H1 (cell line): ENCODE data around the gene CAPNS1. TPM values are rescaled to one million over a fixed set of nuclear protein-coding genes. Genes with fewer than 3 reads are reported as not detected.

Experiments
- CTCF ChIA-PET: fragments of 300-600 bp; sonication (Branson Sonifier 250); formaldehyde crosslinking; loops from one replicate; lab custom pipeline; 2021; ENCODE audit not compliant: partially characterized antibody; lab: Charles Lee
- POLR2A ChIA-PET: fragments of 300-600 bp; sonication (Branson Sonifier 250); formaldehyde crosslinking; loops from one replicate; lab custom pipeline; 2021; ENCODE audit warnings: inconsistent platforms; ENCODE audit not compliant: partially characterized antibody; lab: Charles Lee
- DNase-seq, 2 experiments: peaks; one replicate each; pipeline versions ENCODE4 v3.0.0 to v3.0.0-alpha.2; 2010 to 2022; ENCODE audit warnings: low spot score in 2 of 2, low read depth in 1 of 2, mixed read lengths in 1 of 2
- FAIRE-seq: peaks from 2 replicates; lab custom pipeline; 2011; peaks lifted over from hg19 to GRCh38; lab: Jason Lieb, UNC
- H2AFZ ChIP-seq: 2 replicates; pipeline ENCODE4 v1.8.1; 2012; ENCODE audit warnings: low read length, inconsistent platforms
- H2AK5ac ChIP-seq: 2 replicates; pipeline ENCODE4 v1.6.1; 2013; ENCODE audit warnings: low read depth, low read length
- H2BK120ac ChIP-seq: replicated peaks from 2 replicates; pipeline ENCODE3; 2013; ENCODE audit warnings: low read depth, low read length, inconsistent platforms
- H2BK12ac ChIP-seq: 2 replicates; pipeline ENCODE4 v1.6.1; 2013; ENCODE audit warnings: low read depth, low read length
- H2BK15ac ChIP-seq: 2 replicates; pipeline ENCODE4 v1.6.1; 2013; ENCODE audit warnings: low read length
- H2BK20ac ChIP-seq: 2 replicates; pipeline ENCODE4 v1.6.1; 2013; ENCODE audit warnings: low read length
- H2BK5ac ChIP-seq: 2 replicates; pipeline ENCODE4 v1.6.1; 2013; ENCODE audit warnings: low read depth, low read length
- H3K14ac ChIP-seq: 2 replicates; pipeline ENCODE4 v1.6.1; 2013; ENCODE audit warnings: inconsistent platforms; ENCODE audit not compliant: insufficient read length
- H3K18ac ChIP-seq: 2 replicates; pipeline ENCODE4 v1.6.1; 2013; ENCODE audit warnings: low read length; ENCODE audit errors: extremely low read depth
- H3K23ac ChIP-seq: 2 replicates; pipeline ENCODE4 v1.6.1; 2013; ENCODE audit warnings: inconsistent platforms; ENCODE audit not compliant: insufficient read length
- H3K23me2 ChIP-seq: 2 replicates; pipeline ENCODE4 v1.6.1; 2013; ENCODE audit warnings: low read depth, low read length
- H3K27ac ChIP-seq: 2 replicates; pipeline ENCODE4 v1.6.1; 2011; ENCODE audit warnings: low read depth, low read length, inconsistent platforms
- H3K27me3 ChIP-seq, 4 experiments: replicated peaks in 1 of 4; 1 replicate in 1 of 4; 2 replicates in 3 of 4; pipeline versions ENCODE4 v1.6.1 to v1.8.1; 2011 to 2013; ENCODE audit warnings: low read length in 3 of 4, mild to moderate bottlenecking in 3 of 4, inconsistent platforms in 2 of 4, mixed read lengths in 2 of 4, moderate library complexity in 1 of 4; ENCODE audit not compliant: control insufficient read depth in 3 of 4, insufficient read depth in 3 of 4; ENCODE audit errors: extremely low read depth in 1 of 4
- H3K36me3 ChIP-seq, 4 experiments: 2 replicates each; pipeline versions ENCODE4 v1.6.1 to v1.8.1; 2011 to 2013; ENCODE audit warnings: mild to moderate bottlenecking in 4 of 4, low read length in 3 of 4, moderate library complexity in 2 of 4, control low read depth in 1 of 4, inconsistent platforms in 1 of 4; ENCODE audit not compliant: insufficient read depth in 4 of 4, control insufficient read depth in 2 of 4
- H3K4ac ChIP-seq: replicated peaks from 2 replicates; pipeline ENCODE3; 2013; ENCODE audit warnings: low read length, low read depth, mixed read lengths, inconsistent platforms; ENCODE audit not compliant: insufficient read length
- H3K4me1 ChIP-seq, 4 experiments: replicated peaks in 1 of 4; 1 replicate in 1 of 4; 2 replicates in 3 of 4; pipeline versions ENCODE4 v1.6.1 to v1.8.1; 2011 to 2013; ENCODE audit warnings: low read length in 3 of 4, inconsistent platforms in 2 of 4, mixed read lengths in 1 of 4; ENCODE audit not compliant: insufficient read depth in 4 of 4, control insufficient read depth in 3 of 4
- H3K4me2 ChIP-seq, 2 experiments: 2 replicates each; pipeline versions ENCODE4 v1.6.1 to v1.8.1; 2011 to 2013; ENCODE audit warnings: low read depth in 2 of 2, low read length in 2 of 2, control low read depth in 1 of 2, inconsistent platforms in 1 of 2, mild to moderate bottlenecking in 1 of 2; ENCODE audit not compliant: insufficient read depth in 1 of 2
- H3K4me3 ChIP-seq, 4 experiments: fragments of 200-600, 300-600 bp in 1 of 4; sonication (generic), shearing (Covaris generic), sonication (Bioruptor Twin) in 1 of 4; 2 replicates each; pipeline versions ENCODE4 v1.5.1 to v1.8.1; 2011 to 2016; ENCODE audit warnings: low read length in 4 of 4, low read depth in 3 of 4, control low read depth in 2 of 4, inconsistent platforms in 2 of 4, mild to moderate bottlenecking in 2 of 4, mixed read lengths in 1 of 4, moderate library complexity in 1 of 4; ENCODE audit not compliant: insufficient read depth in 2 of 4; ENCODE audit errors: extremely low read depth in 1 of 4
- H3K56ac ChIP-seq: replicated peaks from 2 replicates; pipeline ENCODE3; 2013; ENCODE audit warnings: low read depth, mild to moderate bottlenecking, mixed read lengths, low read length, inconsistent platforms; ENCODE audit not compliant: insufficient read length
- H3K79me1 ChIP-seq: 2 replicates; pipeline ENCODE4 v1.6.1; 2013; ENCODE audit warnings: low read depth, low read length, control low read depth
- H3K79me2 ChIP-seq, 2 experiments: 2 replicates each; pipeline versions ENCODE4 v1.6.1 to v1.8.1; 2012 to 2013; ENCODE audit warnings: low read length in 2 of 2, mild to moderate bottlenecking in 2 of 2, inconsistent platforms in 1 of 2; ENCODE audit not compliant: insufficient read depth in 2 of 2, control insufficient read depth in 1 of 2
- H3K9ac ChIP-seq, 4 experiments: replicated peaks in 1 of 4; 1 replicate in 1 of 4; 2 replicates in 3 of 4; pipeline versions ENCODE4 v1.6.1 to v1.8.1; 2011 to 2013; ENCODE audit warnings: low read depth in 3 of 4, low read length in 3 of 4, control low read depth in 2 of 4, mild to moderate bottlenecking in 2 of 4, moderate library complexity in 2 of 4, inconsistent platforms in 1 of 4; ENCODE audit errors: extremely low read depth in 1 of 4
- H3K9me3 ChIP-seq, 2 experiments: 2 replicates each; pipeline versions ENCODE4 v1.6.1 to v1.8.1; 2012 to 2013; ENCODE audit warnings: mild to moderate bottlenecking in 2 of 2, moderate library complexity in 2 of 2, control low read depth in 1 of 2, inconsistent platforms in 1 of 2, low read depth in 1 of 2, low read length in 1 of 2, mixed read lengths in 1 of 2; ENCODE audit not compliant: insufficient read depth in 2 of 2
- H4K20me1 ChIP-seq, 2 experiments: replicated peaks in 1 of 2; 2 replicates each; pipeline versions ENCODE3 to v1.8.1; 2011 to 2013; ENCODE audit warnings: inconsistent platforms in 2 of 2, low read length in 2 of 2, mild to moderate bottlenecking in 1 of 2; ENCODE audit not compliant: insufficient read depth in 2 of 2, control insufficient read depth in 1 of 2
- H4K5ac ChIP-seq: 2 replicates; pipeline ENCODE4 v1.6.1; 2013; ENCODE audit warnings: low read length, low read depth, mixed read lengths, inconsistent platforms; ENCODE audit not compliant: insufficient read length
- H4K8ac ChIP-seq: 2 replicates; pipeline ENCODE4 v1.8.0; 2013; ENCODE audit warnings: mild to moderate bottlenecking, moderate library complexity, low read length, inconsistent platforms; ENCODE audit not compliant: insufficient read depth; ENCODE audit errors: extremely low read depth
- H4K91ac ChIP-seq: replicated peaks from 2 replicates; pipeline ENCODE3; 2013; ENCODE audit warnings: low read length, mixed read lengths, inconsistent platforms; ENCODE audit not compliant: insufficient read length
- ATF3 ChIP-seq: IDR thresholded peaks from 2 replicates; pipeline ENCODE4 v1.6.1; 2011; ENCODE audit warnings: low read depth, mild to moderate bottlenecking, low read length; ENCODE audit not compliant: insufficient read depth
- CTCF ChIP-seq, 3 experiments: IDR thresholded peaks; 1 replicate in 2 of 3; 2 replicates in 1 of 3; pipeline versions ENCODE4 v1.5.1 to v1.6.1; 2011; ENCODE audit warnings: low read length in 3 of 3, mild to moderate bottlenecking in 3 of 3, inconsistent platforms in 2 of 3, low read depth in 1 of 3, moderate library complexity in 1 of 3; ENCODE audit not compliant: insufficient read depth in 1 of 3; ENCODE audit errors: control extremely low read depth in 1 of 3
- RAD21 ChIP-seq, 2 experiments: IDR thresholded peaks in 1 of 2; conservative IDR thresholded peaks in 1 of 2; 2 replicates each; pipeline ENCODE4 v1.6.1; 2011; ENCODE audit warnings: low read depth in 2 of 2, low read length in 2 of 2, improper control_type of control experiment in 1 of 2, inconsistent platforms in 1 of 2, mild to moderate bottlenecking in 1 of 2, moderate library complexity in 1 of 2
- SAP30 ChIP-seq: fragments of 300-600 bp; sonication (generic); IDR thresholded peaks from 2 replicates; pipeline ENCODE4 v1.7.1; 2012; ENCODE audit warnings: low read length, moderate library complexity, mild to moderate bottlenecking, inconsistent platforms; ENCODE audit not compliant: insufficient read depth, insufficient replicate concordance
- SUZ12 ChIP-seq: fragments of 200-600 bp; sonication (generic); IDR thresholded peaks from 2 replicates; pipeline ENCODE4 v1.6.1; 2012; ENCODE audit warnings: mild to moderate bottlenecking, inconsistent platforms, low read length, moderate library complexity, mixed read lengths
- WGBS, 2 experiments: shearing (Covaris generic) in 1 of 2; methylation state at CpG; one replicate each; pipeline versions ENCODE4 v1.1.6 to v1.1.7; 2013 to 2015; ENCODE audit warnings: low lambda C conversion rate in 2 of 2, mixed read lengths in 2 of 2, inconsistent platforms in 1 of 2, low coverage in 1 of 2, missing lambda C conversion rate in 1 of 2; ENCODE audit not compliant: insufficient replicate concordance in 2 of 2, insufficient coverage in 1 of 2, insufficient read length in 1 of 2; ENCODE audit errors: extremely low coverage in 1 of 2, missing lambda C conversion rate in 1 of 2; 5-methylcytosine and 5-hydroxymethylcytosine counted together
- polyA plus RNA-seq, 7 experiments: library from polyadenylated mRNA; depleted of rRNA in 3 of 7; stranded (reverse) in 5 of 7; unstranded in 2 of 7; fragments of >200 nt in 5 of 7; fragments of 200-250 nt in 2 of 7; gene quantifications; 1 replicate in 5 of 7; 2 replicates in 1 of 7; 4 replicates in 1 of 7; pipeline versions ENCODE4 v1.2.1 to v1.2.3, GENCODE V29; 2011 to 2013; ENCODE audit warnings: missing spikeins in 2 of 7, mixed read lengths in 2 of 7
- total RNA-seq: library from RNA; stranded (reverse); fragmentation: NEBNext Ultra II Directional; extraction: Animal tissue kit (Norgen Biotek cat#: 25700); gene quantifications from 2 replicates; pipeline ENCODE4 v1.2.1, GENCODE V29; 2021

The CAPNS1 gene
- total and polyA plus RNA-seq, 2 of the 8 experiments (the other 6 are each of a cell fraction or from before 2014, with no cell fraction given): 382 to 438 TPM

GRCh38 chr19:36113894-36114720, 25.8 kb upstream of the CAPNS1 start:
- H2BK5ac ChIP-seq: peak overlapping the region; percentile 87; the same call in 1 of the 2 replicates
- H2BK120ac ChIP-seq: no peak overlapping the region
- H3K79me1 ChIP-seq: peaks cover 12% of the 10 kb centered on the region
- H2AK5ac ChIP-seq: no peak overlapping the region
- H3K4me3 ChIP-seq: peak overlapping the region; percentile 73 to 96 (median 82)
- H3K23ac ChIP-seq: no peak overlapping the region
- peaks cover 4 to 19% (median 12%) of the 10 kb centered on the region in 4 experiments; a peak in 5 of 8 replicates for H3K36me3 ChIP-seq
- peak overlapping the region; percentile 76 to 94 for H3K4me2 ChIP-seq
- 12% methylated on average over 40 of the region's 48 CpGs; no CpG with 5 or more reads in 1 of the 2 experiments for WGBS, 2 experiments
- no peak overlapping the region for H2BK20ac ChIP-seq
- H2BK15ac ChIP-seq: no peak overlapping the region
- H3K27me3 ChIP-seq: no peaks in the 10 kb centered on the region
- peak overlapping the region; percentile 62 for H3K18ac ChIP-seq
- peak overlapping the region; percentile 68; the same call in 1 of the 2 replicates for H2BK12ac ChIP-seq
- peak overlapping the region; percentile 57 for H3K27ac ChIP-seq
- H3K56ac ChIP-seq: peak overlapping the region; percentile 24
- peaks cover 0 to 9% of the 10 kb centered on the region in 2 experiments; a peak in 1 of 4 replicates for H3K79me2 ChIP-seq
- H4K91ac ChIP-seq: peak overlapping the region; percentile 63
- peak overlapping the region; percentile 39 to 72 (median 56) for H3K9ac ChIP-seq
- H3K4me1 ChIP-seq: peaks cover 8 to 23% (median 18%) of the 10 kb centered on the region in 4 experiments
- DNase-seq: peak in 1 of 2 experiments; percentile 65
- peak overlapping the region; percentile 40 for H3K4ac ChIP-seq
- peaks cover 10% of the 10 kb centered on the region for H3K23me2 ChIP-seq
- no peaks in the 10 kb centered on the region for H3K9me3 ChIP-seq
- H3K14ac ChIP-seq: no peak overlapping the region
- ChIA-PET POLR2A (interaction anchor here (1.1 to 2.9 kb wide), 4 partner anchors 11 to 120 kb away, joined by 4 to 27 read pairs (median 11); partner anchors contain the start of genes ZNF146 and ZNF565), CTCF (interaction anchor here (1.0 to 1.5 kb wide), 5 partner anchors 11 to 57 kb away, joined by 3 to 5 read pairs (median 3); no protein-coding TSS in a partner anchor)
- 0 out of 2 replicates have a peak overlapping the region, but pooled peaks have one; percentile 37 for H4K8ac ChIP-seq
- H4K5ac ChIP-seq: peak overlapping the region; percentile 12
- no peak for FAIRE-seq
- H2AFZ ChIP-seq: peak overlapping the region; percentile 7; the same call in 1 of the 2 replicates
- peaks cover 3 to 6% of the 10 kb centered on the region in 2 experiments for H4K20me1 ChIP-seq
- TF ChIP-seq CTCF (IDR thresholded peaks at IDR 0.05; ENCODE audit: control extremely low read depth in 1 of 3, insufficient read depth in 1 of 3, low read depth in 1 of 3, low read length in 3 of 3) (peak; percentile 10 to 53 (median 53); a peak in 3 of 4 replicates), SUZ12 (no peak), ATF3 (no peak), SAP30 (peak; percentile 32), RAD21 (IDR thresholded peaks at IDR 0.05 in 1 of 2, conservative IDR thresholded peaks at IDR 0.05 in 1 of 2; ENCODE audit: low read depth in 2 of 2, low read length in 2 of 2) (peak; percentile 12 to 29; a peak in 2 of 4 replicates)
